ENCODE data around the gene NR1H2. TPM values are rescaled to one million over a fixed set of nuclear protein-coding genes. Genes with fewer than 3 reads are reported as not detected.

NR1H2 gene
- total RNA-seq, 1 donor from 2014 or later, result 44.2 TPM

GRCh38 chr19:50377051-50377461 lies 799 bp downstream of the NR1H2 start:
- FAIRE-seq (no peak), DNase-seq (ENCODE audit: low read depth) (peak; percentile 19)
- no peaks in the 10 kb centered on the region for H3K27me3 ChIP-seq (ENCODE audit: control insufficient read depth, insufficient read depth, low read length)
- H3K4me3 ChIP-seq (ENCODE audit: low read depth, low read length), result no peak overlapping the region
- H3K36me3 ChIP-seq (ENCODE audit: control insufficient read depth, insufficient read depth, low read length), result peaks cover 34% of the 10 kb centered on the region
- TF ChIP-seq CTCF (IDR thresholded peaks at IDR 0.05; ENCODE audit: insufficient read depth, low read length, severe bottlenecking), result no peak

GRCh38 chr19:50377517-50377916 lies 1.3 kb downstream of the NR1H2 start:
- Histone ChIP-seq H3K27me3 (ENCODE audit: control insufficient read depth, insufficient read depth, low read length) (no peaks in the 10 kb centered on the region), H3K4me3 (ENCODE audit: low read depth, low read length) (no peak overlapping the region), H3K36me3 (ENCODE audit: control insufficient read depth, insufficient read depth, low read length) (peaks cover 37% of the 10 kb centered on the region)
- DNase-seq (ENCODE audit: low read depth) (no peak), FAIRE-seq (no peak)
- TF ChIP-seq CTCF (IDR thresholded peaks at IDR 0.05; ENCODE audit: insufficient read depth, low read length, severe bottlenecking), result no peak

GRCh38 chr19:50378169-50378862 lies 2.1 kb downstream of the NR1H2 start:
- Histone ChIP-seq H3K4me3 (ENCODE audit: low read depth, low read length) (no peak overlapping the region), H3K27me3 (ENCODE audit: control insufficient read depth, insufficient read depth, low read length) (no peaks in the 10 kb centered on the region), H3K36me3 (ENCODE audit: control insufficient read depth, insufficient read depth, low read length) (peaks cover 37% of the 10 kb centered on the region)
- FAIRE-seq (no peak), DNase-seq (ENCODE audit: low read depth) (no peak)
- no peak for TF ChIP-seq CTCF (IDR thresholded peaks at IDR 0.05; ENCODE audit: insufficient read depth, low read length, severe bottlenecking)

- no peak for TF ChIP-seq CTCF (IDR thresholded peaks at IDR 0.05; ENCODE audit: insufficient read depth, low read length, severe bottlenecking)
- H3K4me3 ChIP-seq (ENCODE audit: low read depth, low read length), result no peak overlapping the region
- H3K36me3 ChIP-seq (ENCODE audit: control insufficient read depth, insufficient read depth, low read length), result peaks cover 37% of the 10 kb centered on the region
- FAIRE-seq (no peak), DNase-seq (ENCODE audit: low read depth) (no peak)
- no peaks in the 10 kb centered on the region for H3K27me3 ChIP-seq (ENCODE audit: control insufficient read depth, insufficient read depth, low read length)
These were observed 2.6 kb downstream of the NR1H2 start for GRCh38 chr19:50378863-50379236.

- Histone ChIP-seq H3K4me3 (ENCODE audit: low read depth, low read length) (no peak overlapping the region), H3K27me3 (ENCODE audit: control insufficient read depth, insufficient read depth, low read length) (no peaks in the 10 kb centered on the region), H3K36me3 (ENCODE audit: control insufficient read depth, insufficient read depth, low read length) (peaks cover 37% of the 10 kb centered on the region)
- DNase-seq (ENCODE audit: low read depth) (no peak), FAIRE-seq (no peak)
- TF ChIP-seq CTCF (IDR thresholded peaks at IDR 0.05; ENCODE audit: insufficient read depth, low read length, severe bottlenecking), result no peak
These were observed 3.3 kb downstream of the NR1H2 start for GRCh38 chr19:50379602-50380001.

- Histone ChIP-seq H3K4me3 (ENCODE audit: low read depth, low read length) (no peak overlapping the region), H3K36me3 (ENCODE audit: control insufficient read depth, insufficient read depth, low read length) (peaks cover 37% of the 10 kb centered on the region), H3K27me3 (ENCODE audit: control insufficient read depth, insufficient read depth, low read length) (no peaks in the 10 kb centered on the region)
- FAIRE-seq, result no peak
- TF ChIP-seq CTCF (IDR thresholded peaks at IDR 0.05; ENCODE audit: insufficient read depth, low read length, severe bottlenecking), result no peak
- DNase-seq (ENCODE audit: low read depth), result no peak
These were observed 3.9 kb downstream of the NR1H2 start for GRCh38 chr19:50380137-50380536.
